ENCODE data around the gene COMMD2.

Gene COMMD2

GRCh38 chr3:149763565-149764195 lies 11.4 kb upstream of the COMMD2 start:
- no peak for DNase-seq (ENCODE audit: low read depth in 2 of 2)

- DNase-seq (ENCODE audit: low read depth in 2 of 2) = no peak
Measured at GRCh38 chr3:149753717-149754116, 1.4 kb upstream of the COMMD2 start.

GRCh38 chr3:149752788-149753136 lies 473 bp upstream of the COMMD2 start:
- DNase-seq (ENCODE audit: low read depth in 2 of 2) = no peak

GRCh38 chr3:149751551-149751950 lies 738 bp downstream of the COMMD2 start:
- DNase-seq (ENCODE audit: low read depth in 2 of 2) = no peak

GRCh38 chr3:149744606-149745005 lies 7.7 kb downstream of the COMMD2 start:
- no peak for DNase-seq (ENCODE audit: low read depth in 2 of 2)

GRCh38 chr3:149744151-149744550 lies 8.1 kb downstream of the COMMD2 start:
- DNase-seq (ENCODE audit: low read depth in 2 of 2) = no peak

- DNase-seq (ENCODE audit: low read depth in 2 of 2) = no peak
Measured at GRCh38 chr3:149739396-149739795, 12.9 kb downstream of the COMMD2 start.

GRCh38 chr3:149738876-149739275 lies 13.4 kb downstream of the COMMD2 start:
- DNase-seq (ENCODE audit: low read depth in 2 of 2) = no peak

GRCh38 chr3:149736953-149737205 lies 15.4 kb downstream of the COMMD2 start:
- no peak for DNase-seq (ENCODE audit: low read depth in 2 of 2)

- no peak for DNase-seq (ENCODE audit: low read depth in 2 of 2)
Measured at GRCh38 chr3:149736175-149736952, 15.9 kb downstream of the COMMD2 start.

- no peak for DNase-seq (ENCODE audit: low read depth in 2 of 2)
Measured at GRCh38 chr3:149732234-149732633, 20.1 kb downstream of the COMMD2 start.

GRCh38 chr3:149727656-149728055 lies 24.6 kb downstream of the COMMD2 start:
- no peak for DNase-seq (ENCODE audit: low read depth in 2 of 2)

GRCh38 chr3:149726716-149727407 lies 25.4 kb downstream of the COMMD2 start:
- DNase-seq (ENCODE audit: low read depth in 2 of 2) = no peak

- peak in 1 of 2 experiments; percentile 22 for DNase-seq (ENCODE audit: low read depth in 2 of 2)
Measured at GRCh38 chr3:149723781-149724180, 28.5 kb downstream of the COMMD2 start.

- DNase-seq (ENCODE audit: low read depth in 2 of 2) = no peak
Measured at GRCh38 chr3:149720918-149721317, 31.4 kb downstream of the COMMD2 start.

GRCh38 chr3:149717391-149718056 lies 34.8 kb downstream of the COMMD2 start:
- DNase-seq (ENCODE audit: low read depth in 2 of 2) = peak in 1 of 2 experiments; percentile 48

GRCh38 chr3:149716984-149717383 lies 35.3 kb downstream of the COMMD2 start:
- DNase-seq (ENCODE audit: low read depth in 2 of 2) = no peak

GRCh38 chr3:149715247-149715646 lies 37.0 kb downstream of the COMMD2 start:
- no peak for DNase-seq (ENCODE audit: low read depth in 2 of 2)

GRCh38 chr3:149713730-149714654 lies 38.3 kb downstream of the COMMD2 start:
- DNase-seq (ENCODE audit: low read depth in 2 of 2) = no peak

- peak in 1 of 2 experiments; percentile 45 for DNase-seq (ENCODE audit: low read depth in 2 of 2)
Measured at GRCh38 chr3:149706905-149707304, 45.4 kb downstream of the COMMD2 start.

GRCh38 chr3:149705416-149705815 lies 46.9 kb downstream of the COMMD2 start:
- DNase-seq (ENCODE audit: low read depth in 2 of 2) = no peak

Data from fibroblast of skin of left quadriceps (primary cell).